ENCODE measurements around the gene RHOBTB3. TPM values are rescaled to one million over a fixed set of nuclear protein-coding genes. Genes with fewer than 3 reads are reported as not detected.
"Not testable (repeated sequence)": the region's sequence is repeated elsewhere in the genome, so short reads cannot be mapped to it uniquely, and the experiment has no call there.

The RHOBTB3 gene
- total RNA-seq, 1 experiment from 2014 or later = 84.3 TPM

- POLR2A ChIA-PET; intact Hi-C loops (cut with micrococcal nuclease); DNase-seq (ENCODE audit: low read depth, low spot score); H3K9me3 ChIP-seq (ENCODE audit: control insufficient read depth in 1 of 2, insufficient read depth in 1 of 2, low read depth in 1 of 2, low read length in 2 of 2); H3K4me2 ChIP-seq (ENCODE audit: low read length); H3K36me3 ChIP-seq (ENCODE audit: control insufficient read depth in 1 of 2, insufficient read depth in 2 of 2, low read length in 2 of 2); ATAC-seq; RAD21 ChIA-PET (ENCODE audit: low non-redundant PET in 1 of 2, low total read pairs in 2 of 2, uncharacterized antibody in 2 of 2, unreplicated experiment in 2 of 2); CTCF ChIA-PET; H3K4me1 ChIP-seq (ENCODE audit: control insufficient read depth in 1 of 2, insufficient read depth in 2 of 2, low read length in 2 of 2); H3K27ac ChIP-seq (ENCODE audit: low read depth, low read length); BruUV-seq (replicated peaks); H3K79me2 ChIP-seq (ENCODE audit: insufficient read depth, low read length); H4K20me1 ChIP-seq (ENCODE audit: insufficient read depth); H2AFZ ChIP-seq (ENCODE audit: low read depth, low read length, poor library complexity, severe bottlenecking); H3K4me3 ChIP-seq (replicated peaks in 1 of 2; ENCODE audit: low read depth in 1 of 2, low read length in 2 of 2); H3K9ac ChIP-seq (ENCODE audit: low read length); H3K27me3 ChIP-seq (ENCODE audit: insufficient read depth, low read length); H3K9me2 ChIP-seq (ENCODE audit: insufficient read depth): not testable (repeated sequence)
Measured at GRCh38 chr5:95836971-95837370, 105.8 kb downstream of the RHOBTB3 start.

- ATAC-seq = no peak
- Histone ChIP-seq H3K4me1 (ENCODE audit: control insufficient read depth in 1 of 2, insufficient read depth in 2 of 2, low read length in 2 of 2) (no peaks in the 10 kb centered on the region; a peak in 1 of 4 replicates), H3K4me3 (replicated peaks in 1 of 2; ENCODE audit: low read depth in 1 of 2, low read length in 2 of 2) (no peak overlapping the region), H3K27ac (ENCODE audit: low read depth, low read length) (no peak overlapping the region), H3K79me2 (ENCODE audit: insufficient read depth, low read length) (no peaks in the 10 kb centered on the region), H4K20me1 (ENCODE audit: insufficient read depth) (no peaks in the 10 kb centered on the region), H3K4me2 (ENCODE audit: low read length) (no peak overlapping the region), H3K9ac (ENCODE audit: low read length) (no peak overlapping the region), H3K9me3 (ENCODE audit: control insufficient read depth in 1 of 2, insufficient read depth in 1 of 2, low read depth in 1 of 2, low read length in 2 of 2) (no peaks in the 10 kb centered on the region), H2AFZ (ENCODE audit: low read depth, low read length, poor library complexity, severe bottlenecking) (no peak overlapping the region), H3K9me2 (ENCODE audit: insufficient read depth) (no peaks in the 10 kb centered on the region), H3K27me3 (ENCODE audit: insufficient read depth, low read length) (no peaks in the 10 kb centered on the region), H3K36me3 (ENCODE audit: control insufficient read depth in 1 of 2, insufficient read depth in 2 of 2, low read length in 2 of 2) (no peaks in the 10 kb centered on the region)
- DNase-seq (ENCODE audit: low read depth, low spot score) = no peak
- CTCF ChIA-PET = no interaction called here
- TF ChIP-seq TCF7L2 (IDR thresholded peaks at IDR 0.05; ENCODE audit: borderline replicate concordance, extremely low read depth, insufficient read depth, insufficient read length) (no peak), YY1 (IDR thresholded peaks at IDR 0.05; ENCODE audit: extremely low read depth, insufficient replicate concordance, low read depth, low read length) (no peak), EZH2phosphoT487 (IDR thresholded peaks at IDR 0.05; ENCODE audit: borderline replicate concordance) (no peak), MAX (IDR thresholded peaks at IDR 0.05) (no peak), REST (IDR thresholded peaks at IDR 0.05; ENCODE audit: low read depth) (no peak), JUND (IDR thresholded peaks at IDR 0.05) (no peak), POLR2AphosphoS5 (IDR thresholded peaks at IDR 0.05; ENCODE audit: low read depth, low read length) (no peak), SP1 (IDR thresholded peaks at IDR 0.05; ENCODE audit: low read depth) (no peak), SRF (IDR thresholded peaks at IDR 0.05; ENCODE audit: low read depth) (no peak), POLR2A (IDR thresholded peaks at IDR 0.05; ENCODE audit: borderline replicate concordance, extremely low read depth, insufficient read depth, insufficient read length) (no peak), ATF3 (IDR thresholded peaks at IDR 0.05) (no peak), RAD21 (IDR thresholded peaks at IDR 0.05; ENCODE audit: low read depth) (no peak)
- BruUV-seq (replicated peaks) = no TSS peak
- RAD21 ChIA-PET (ENCODE audit: low non-redundant PET in 1 of 2, low total read pairs in 2 of 2, uncharacterized antibody in 2 of 2, unreplicated experiment in 2 of 2) = no interaction called here
- intact Hi-C loops (cut with micrococcal nuclease) = no loop called here
- POLR2A ChIA-PET = no interaction called here
Measured at GRCh38 chr5:95837492-95837891, 106.4 kb downstream of the RHOBTB3 start.
